Fibroblast of pulmonary artery (primary cell): Measurements from ENCODE around the gene ZNF423.

ENCODE experiments used
- DNase-seq: peaks from one replicate; pipeline ENCODE4 v3.0.0-alpha.2; 2010; ENCODE audit warnings: low read depth
- H3K4me3 ChIP-seq: replicated peaks from 2 replicates; pipeline ENCODE4 v1.5.1; 2011; ENCODE audit warnings: low read depth, mild to moderate bottlenecking, control low read depth, low read length, moderate library complexity
- CTCF ChIP-seq: IDR thresholded peaks from 2 replicates; pipeline ENCODE4 v1.5.1; 2011; ENCODE audit warnings: mild to moderate bottlenecking, control low read depth, low read length, inconsistent platforms; ENCODE audit errors: missing control alignments

Gene ZNF423

GRCh38 chr16:49617016-49617629 lies 238.8 kb downstream of the ZNF423 start:
- DNase-seq = no peak
- TF ChIP-seq CTCF = no peak
- no peak overlapping the region for H3K4me3 ChIP-seq

GRCh38 chr16:49615576-49615975 lies 240.3 kb downstream of the ZNF423 start:
- TF ChIP-seq CTCF = no peak
- H3K4me3 ChIP-seq = no peak overlapping the region
- no peak for DNase-seq

GRCh38 chr16:49610983-49611382 lies 244.9 kb downstream of the ZNF423 start:
- no peak for DNase-seq
- no peak overlapping the region for H3K4me3 ChIP-seq
- TF ChIP-seq CTCF = no peak

- DNase-seq = peak; percentile 68
- TF ChIP-seq CTCF = peak; percentile 72
- H3K4me3 ChIP-seq = no peak overlapping the region
These were observed 247.1 kb downstream of the ZNF423 start for GRCh38 chr16:49608779-49609178.

- DNase-seq = peak; percentile 3
- no peak overlapping the region for H3K4me3 ChIP-seq
- TF ChIP-seq CTCF = no peak
These were observed 247.8 kb downstream of the ZNF423 start for GRCh38 chr16:49608098-49608497.

GRCh38 chr16:49605536-49606254 lies 250.2 kb downstream of the ZNF423 start:
- DNase-seq = no peak
- no peak overlapping the region for H3K4me3 ChIP-seq
- TF ChIP-seq CTCF = no peak

- DNase-seq = no peak
- TF ChIP-seq CTCF = no peak
- no peak overlapping the region for H3K4me3 ChIP-seq
These were observed 251.3 kb downstream of the ZNF423 start for GRCh38 chr16:49604602-49605001.
